Ovary (tissue), 9 donors: ENCODE results near the gene FOXC2. TPM values are rescaled to one million over a fixed set of nuclear protein-coding genes. Genes with fewer than 3 reads are reported as not detected.

ENCODE experiments used
- DNase-seq, 5 donors: peaks; one replicate each; pipeline ENCODE4 v3.0.0-alpha.2; 2019 to 2020
- H3K27ac ChIP-seq, 2 donors: fragments of 200-600 bp; one replicate each; pipeline versions ENCODE4 v1.5.1 to v1.8.0; 2019 to 2022
- H3K27me3 ChIP-seq: fragments of 200-600 bp; one replicate; pipeline ENCODE4 v1.8.0; 2022
- H3K36me3 ChIP-seq: fragments of 200-600 bp; sonication (generic); one replicate; pipeline ENCODE4 v1.5.1; 2019
- H3K4me1 ChIP-seq: one replicate; pipeline ENCODE4 v1.8.1; 2013; ENCODE audit warnings: mild to moderate bottlenecking, moderate library complexity; ENCODE audit not compliant: insufficient read depth
- H3K4me3 ChIP-seq: fragments of 200-600 bp; sonication (generic); one replicate; pipeline ENCODE4 v1.5.1; 2017
- H3K9me3 ChIP-seq, 2 donors: fragments of 200-600 bp in 1 of 2; sonication (generic) in 1 of 2; one replicate each; pipeline versions ENCODE4 v1.5.1 to v1.8.1; 2013 to 2019; ENCODE audit warnings: mild to moderate bottlenecking in 1 of 2, moderate library complexity in 1 of 2
- EP300 ChIP-seq: sonication (generic); formaldehyde crosslinking; IDR thresholded peaks from one replicate; pipeline ENCODE4 v1.6.1; 2017; ENCODE audit warnings: antibody characterized with exemption
- POLR2A ChIP-seq: fragments of 450-650 bp; IDR thresholded peaks from one replicate; pipeline ENCODE4 v1.6.1; 2017; ENCODE audit warnings: antibody characterized with exemption, mild to moderate bottlenecking, moderate library complexity
- WGBS, 3 donors: extraction: QIAGEN DNeasy Blood & Tissue Kit in 1 of 3; methylation state at CpG; one replicate each; pipeline versions ENCODE4 v1.1.5 to v1.1.7; 2013 to 2017; 5-methylcytosine and 5-hydroxymethylcytosine counted together
- intact Hi-C, 4 donors: fragments of 100-400 bp; cut with DNase I; formaldehyde crosslinking; loops; one replicate each; pipeline versions ENCODE4 v1.11.0 to v1.15.1; 2022 to 2023
- polyA plus RNA-seq, 2 donors: library from polyadenylated mRNA; stranded (reverse); fragments of 200-250 nt in 1 of 2; fragments of 350-450 nt in 1 of 2; fragmentation: Illumina TruSeq in 1 of 2; extraction: RNeasy Lipid Tissue Mini Kit (QIAGEN cat#74804) in 1 of 2; gene quantifications; one replicate each; pipeline ENCODE4 v1.2.3, GENCODE V29; 2013 to 2014
- total RNA-seq, 7 donors: library from RNA; depleted of rRNA in 2 of 7; stranded (reverse); fragments of >200 nt in 2 of 7; fragmentation: NEBNext Ultra II Directional in 3 of 7; extraction: Animal tissue kit (Norgen Biotek cat#: 25700) in 3 of 7; gene quantifications; one replicate each; pipeline versions ENCODE4 v1.1.0 to v1.2.4, GENCODE V29; 2016 to 2023
- TF ChIP-seq, protein P1 (sequence below), 3 donors: fragments of 450-650 bp in 2 of 3; fragments of 200-600 bp in 1 of 3; IDR thresholded peaks; one replicate each; pipeline versions ENCODE4 v1.5.1 to v1.8.0; 2016 to 2022; ENCODE audit warnings: antibody characterized with exemption in 3 of 3, mild to moderate bottlenecking in 1 of 3
- donor health status: DM: no; HTN: no; CAD: no; lungs with moderate emphysema.
- donor health status: DM: no; HTN: no; CAD: no.
- donor health status: Bipolar disorder and iron deficiency.
- donor health status: DM: yes; HTN: yes; CAD: no.
- donor health status: DM: no; HTN: no; CAD: no.
- donor health status: DM: yes; HTN: yes; CAD: no.

FOXC2 gene
- total and polyA plus RNA-seq, 9 donors = 0.10 to 2.5 (median 0.36) TPM

DNA sequence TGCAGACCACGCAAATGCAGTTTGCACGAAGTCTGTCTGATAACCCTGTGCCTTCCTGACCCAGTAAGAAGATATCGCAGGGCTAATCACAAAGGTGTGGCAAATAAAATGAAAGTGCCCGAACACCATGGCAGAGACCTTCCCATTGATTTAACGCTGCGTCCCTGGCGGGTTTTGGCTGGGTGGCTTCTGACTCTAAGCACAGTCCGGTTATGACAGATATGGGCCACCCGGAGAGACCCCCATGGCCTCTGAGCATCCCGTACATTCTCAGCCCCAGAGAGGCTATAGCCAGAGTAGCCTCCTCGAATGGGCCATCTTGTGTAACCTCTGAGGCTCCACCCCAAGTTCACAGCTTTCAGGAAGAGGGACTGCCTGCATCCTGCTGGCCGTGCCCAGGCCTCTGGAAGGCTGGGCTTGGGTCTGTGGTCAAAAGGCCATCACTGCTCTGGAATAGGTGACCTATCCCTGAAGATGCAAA, 5.5 kb downstream of the FOXC2 start:
- H3K27ac ChIP-seq = no peak overlapping the region
- no peaks in the 10 kb centered on the region for H3K9me3 ChIP-seq
- H3K4me3 ChIP-seq = no peak overlapping the region
- H3K4me1 ChIP-seq = peaks cover 3% of the 10 kb centered on the region
- H3K27me3 ChIP-seq = peaks cover 2% of the 10 kb centered on the region
- H3K36me3 ChIP-seq = no peaks in the 10 kb centered on the region
- TF ChIP-seq EP300 (no peak), POLR2A (no peak)
- TF ChIP-seq, protein P1, sequence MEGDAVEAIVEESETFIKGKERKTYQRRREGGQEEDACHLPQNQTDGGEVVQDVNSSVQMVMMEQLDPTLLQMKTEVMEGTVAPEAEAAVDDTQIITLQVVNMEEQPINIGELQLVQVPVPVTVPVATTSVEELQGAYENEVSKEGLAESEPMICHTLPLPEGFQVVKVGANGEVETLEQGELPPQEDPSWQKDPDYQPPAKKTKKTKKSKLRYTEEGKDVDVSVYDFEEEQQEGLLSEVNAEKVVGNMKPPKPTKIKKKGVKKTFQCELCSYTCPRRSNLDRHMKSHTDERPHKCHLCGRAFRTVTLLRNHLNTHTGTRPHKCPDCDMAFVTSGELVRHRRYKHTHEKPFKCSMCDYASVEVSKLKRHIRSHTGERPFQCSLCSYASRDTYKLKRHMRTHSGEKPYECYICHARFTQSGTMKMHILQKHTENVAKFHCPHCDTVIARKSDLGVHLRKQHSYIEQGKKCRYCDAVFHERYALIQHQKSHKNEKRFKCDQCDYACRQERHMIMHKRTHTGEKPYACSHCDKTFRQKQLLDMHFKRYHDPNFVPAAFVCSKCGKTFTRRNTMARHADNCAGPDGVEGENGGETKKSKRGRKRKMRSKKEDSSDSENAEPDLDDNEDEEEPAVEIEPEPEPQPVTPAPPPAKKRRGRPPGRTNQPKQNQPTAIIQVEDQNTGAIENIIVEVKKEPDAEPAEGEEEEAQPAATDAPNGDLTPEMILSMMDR (IDR thresholded peaks at IDR 0.05) = no peak
- 74 to 89% (median 84%) methylated on average over 12 of the region's 12 CpGs for WGBS, 3 donors
- intact Hi-C loops = loop anchor here in 2 of 4 donors (5.0 kb wide), 2 partner anchors 190 to 485 kb away; no protein-coding TSS in a partner anchor
- DNase-seq = no peak

DNA sequence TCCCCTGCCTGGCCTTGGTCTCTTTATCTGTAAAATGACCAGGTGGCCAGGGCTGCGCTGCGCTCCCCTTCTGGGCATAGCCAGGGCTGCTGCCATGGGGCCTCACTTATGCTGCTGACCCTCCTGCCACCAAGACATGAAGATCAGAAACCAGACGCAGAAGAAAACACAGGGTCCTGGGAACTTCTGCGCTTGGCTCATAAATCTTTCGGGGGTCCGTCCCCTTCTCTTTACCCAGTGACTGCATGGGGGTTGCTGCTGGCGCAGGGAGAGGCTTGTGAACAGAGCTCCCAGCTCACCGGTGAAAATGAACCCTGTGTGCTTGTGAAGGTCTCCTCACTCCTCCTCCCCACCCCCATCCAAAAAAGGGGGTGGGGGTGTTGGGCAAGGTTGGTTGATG, 6.0 kb downstream of the FOXC2 start:
- WGBS, 3 donors = 73 to 81% (median 76%) methylated on average over 8 of the region's 8 CpGs
- peaks cover 2% of the 10 kb centered on the region for H3K27me3 ChIP-seq
- no peak overlapping the region for H3K4me3 ChIP-seq

DNA sequence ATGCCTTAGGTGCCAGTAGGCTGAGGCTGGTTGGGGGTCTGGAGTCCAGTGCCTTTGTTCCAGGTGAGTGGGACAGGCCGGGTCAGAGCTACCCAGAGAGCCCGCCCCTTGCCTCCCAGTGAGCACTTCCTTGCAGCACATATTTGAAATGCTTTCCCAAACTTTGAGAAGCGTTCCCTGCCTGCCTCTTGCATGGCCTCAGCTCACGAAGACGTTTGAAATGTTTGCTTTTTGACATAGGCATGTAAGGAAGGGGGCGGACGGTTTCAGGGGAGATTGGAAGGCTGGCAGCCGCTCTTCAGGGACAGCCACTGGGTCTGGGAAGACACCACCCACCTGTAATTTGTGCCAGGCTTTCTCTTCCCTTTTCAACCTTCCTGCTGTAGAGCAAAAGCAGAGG, 6.6 kb downstream of the FOXC2 start:
- 59 to 65% (median 60%) methylated on average over 8 of the region's 8 CpGs for WGBS, 3 donors
- no peaks in the 10 kb centered on the region for H3K36me3 ChIP-seq
- TF ChIP-seq POLR2A = no peak
- no peak for DNase-seq
- peaks cover 2% of the 10 kb centered on the region for H3K27me3 ChIP-seq
- intact Hi-C loops = loop anchor here in 2 of 4 donors (5.0 kb wide), 2 partner anchors 189 to 484 kb away; no protein-coding TSS in a partner anchor
- H3K4me1 ChIP-seq = no peaks in the 10 kb centered on the region
- no peak overlapping the region for H3K27ac ChIP-seq
- no peaks in the 10 kb centered on the region for H3K9me3 ChIP-seq
- H3K4me3 ChIP-seq = no peak overlapping the region

More for the DNA sequence above, 6.0 kb downstream of the FOXC2 start:
- no peak for DNase-seq
- Histone ChIP-seq H3K27ac (no peak overlapping the region), H3K36me3 (no peaks in the 10 kb centered on the region), H3K4me1 (no peaks in the 10 kb centered on the region), H3K9me3 (no peaks in the 10 kb centered on the region)
- TF ChIP-seq EP300 (no peak), POLR2A (no peak)
- TF ChIP-seq, protein P1 (IDR thresholded peaks at IDR 0.05) = no peak
- intact Hi-C loops = loop anchor here in 2 of 4 donors (5.0 kb wide), 2 partner anchors 190 to 485 kb away; no protein-coding TSS in a partner anchor

DNA sequence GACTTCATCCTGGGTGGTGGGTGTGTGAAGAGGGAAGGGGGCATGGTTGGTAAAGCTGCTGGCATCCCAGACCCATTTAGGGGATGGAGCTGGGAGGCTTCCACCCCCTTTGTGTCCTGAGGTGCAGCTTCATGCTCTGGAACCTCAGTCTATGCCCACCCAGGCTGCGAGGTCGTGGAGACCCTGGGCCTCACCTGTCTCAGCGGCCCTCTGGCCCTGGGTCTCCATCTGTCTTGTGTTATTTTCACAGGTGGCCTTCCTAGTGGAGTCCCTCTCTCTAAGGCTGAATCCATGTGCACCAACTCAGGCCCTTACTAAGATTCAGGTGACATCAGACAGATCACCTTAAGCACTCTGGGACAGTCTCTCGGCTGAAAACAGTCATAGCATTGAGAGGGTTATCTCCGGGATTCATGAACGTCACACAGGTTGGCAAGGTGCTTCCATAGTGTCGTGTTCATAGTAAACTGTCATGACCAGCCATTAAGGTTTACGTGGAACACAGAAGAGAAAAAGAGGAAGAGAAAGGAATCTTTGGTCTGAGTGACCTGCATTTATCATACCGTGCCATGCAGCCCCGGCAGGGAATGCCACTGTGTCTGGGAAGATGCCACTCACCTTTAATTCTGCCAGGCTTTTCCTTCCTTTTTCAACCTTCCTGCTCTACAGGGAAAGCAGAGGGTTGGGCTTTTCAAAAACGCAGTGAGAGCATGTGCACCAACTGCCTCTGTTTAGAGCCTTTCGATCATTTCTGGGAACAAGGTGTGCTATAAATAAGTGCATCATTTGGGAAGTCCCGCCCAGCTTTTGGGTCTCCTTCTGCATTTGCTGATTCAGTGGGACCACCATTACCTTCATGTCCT, 7.2 kb downstream of the FOXC2 start:
- Histone ChIP-seq H3K4me1 (no peaks in the 10 kb centered on the region), H3K9me3 (no peaks in the 10 kb centered on the region), H3K27ac (no peak overlapping the region), H3K36me3 (no peaks in the 10 kb centered on the region), H3K27me3 (peaks cover 1% of the 10 kb centered on the region), H3K4me3 (no peak overlapping the region)
- WGBS, 3 donors = 74 to 77% (median 74%) methylated on average over 13 of the region's 13 CpGs
- intact Hi-C loops = loop anchor here in 2 of 4 donors (5.0 kb wide), 2 partner anchors 188 to 483 kb away; no protein-coding TSS in a partner anchor
- no peak for TF ChIP-seq EP300
- TF ChIP-seq, protein P1 (IDR thresholded peaks at IDR 0.05) = no peak
- TF ChIP-seq POLR2A = no peak
- no peak for DNase-seq
